ENCODE results near the gene SCAF8.

GRCh38 chr6:154857529-154857928 is 124.3 kb downstream of the SCAF8 start:
- TF ChIP-seq NRF1 (IDR thresholded peaks at IDR 0.05; ENCODE audit: low read depth, low read length) (no peak), SP1 (IDR thresholded peaks at IDR 0.05; ENCODE audit: low read depth, low read length) (no peak), TBP (IDR thresholded peaks at IDR 0.05; ENCODE audit: low read depth, low read length) (no peak), CEBPB (IDR thresholded peaks at IDR 0.05; ENCODE audit: low read depth, low read length) (no peak), PHF8 (conservative IDR thresholded peaks at IDR 0.05; ENCODE audit: low read depth, low read length) (no peak), SUZ12 (IDR thresholded peaks at IDR 0.05; ENCODE audit: low read length) (no peak), CTCF (IDR thresholded peaks at IDR 0.05; ENCODE audit: control extremely low read depth in 1 of 3, insufficient read depth in 1 of 3, low read depth in 1 of 3, low read length in 3 of 3) (no peak), POLR2AphosphoS5 (IDR thresholded peaks at IDR 0.05; ENCODE audit: low read depth, low read length) (no peak), EZH2 (IDR thresholded peaks at IDR 0.05; ENCODE audit: low read depth, low read length, severe bottlenecking) (no peak), HDAC2 (IDR thresholded peaks at IDR 0.05; ENCODE audit: borderline replicate concordance in 1 of 2, low read depth in 2 of 2, low read length in 2 of 2) (no peak)
